ENCODE measurements around the gene DALRD3.

The DALRD3 gene

DNA sequence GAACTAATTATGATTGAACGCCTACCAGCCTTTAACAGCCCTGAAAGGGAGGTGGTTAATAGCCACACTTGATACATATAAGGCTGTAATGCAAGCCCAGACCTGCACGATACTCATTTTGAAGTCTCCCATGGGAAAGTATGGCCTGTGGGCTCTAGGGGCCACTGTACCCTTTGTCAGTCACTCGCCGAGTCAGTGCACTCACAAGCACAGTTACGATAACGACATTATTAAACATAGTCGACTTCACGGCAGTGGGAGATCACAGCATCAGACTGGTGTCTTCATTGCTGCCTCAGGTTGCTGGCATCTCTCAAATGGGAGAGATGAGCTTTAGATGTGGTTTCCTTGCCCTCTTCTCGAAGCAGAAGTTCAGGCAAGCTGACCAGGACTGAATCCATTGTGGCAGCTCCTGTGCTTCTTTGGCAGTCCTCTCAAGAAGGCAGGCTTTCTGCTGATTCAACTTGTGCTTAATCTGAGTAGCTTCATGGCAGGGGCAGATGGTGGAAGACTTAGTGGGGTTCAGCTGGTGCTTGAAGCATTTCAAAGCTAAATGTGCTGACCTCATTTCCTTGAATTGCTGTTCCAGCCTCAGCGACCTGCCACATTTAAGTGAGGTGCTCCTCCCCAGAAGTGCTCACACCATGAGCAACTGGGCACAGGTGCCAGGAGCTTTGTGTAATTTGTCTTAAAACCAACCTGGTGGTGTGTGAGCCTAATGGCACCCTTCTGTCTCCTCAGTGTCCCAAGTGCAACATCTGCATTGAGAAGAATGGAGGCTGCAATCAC is 44.1 kb downstream of the DALRD3 start:
- DNase-seq: peak in 1 of 3 experiments; percentile 4

DNA sequence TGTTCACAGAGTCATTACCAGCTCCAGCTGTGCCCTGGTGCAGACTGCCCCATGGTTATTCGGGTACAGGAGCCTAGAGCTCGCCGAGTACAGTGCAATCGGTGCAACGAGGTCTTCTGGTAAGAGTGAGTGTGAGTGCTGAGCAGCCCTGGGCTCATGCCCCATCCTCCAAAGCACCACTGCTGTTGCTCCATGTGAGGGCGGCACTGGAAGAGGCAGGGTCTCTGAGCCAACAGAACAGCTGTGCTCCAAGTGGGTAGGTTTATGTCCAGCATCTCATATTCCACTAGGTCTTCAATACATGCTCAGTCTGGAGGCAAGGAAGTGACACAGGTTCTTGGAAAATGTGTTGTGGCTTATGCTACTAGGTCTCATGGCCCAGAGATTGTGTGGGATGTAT is 47.8 kb downstream of the DALRD3 start:
- DNase-seq: no peak

DNA sequence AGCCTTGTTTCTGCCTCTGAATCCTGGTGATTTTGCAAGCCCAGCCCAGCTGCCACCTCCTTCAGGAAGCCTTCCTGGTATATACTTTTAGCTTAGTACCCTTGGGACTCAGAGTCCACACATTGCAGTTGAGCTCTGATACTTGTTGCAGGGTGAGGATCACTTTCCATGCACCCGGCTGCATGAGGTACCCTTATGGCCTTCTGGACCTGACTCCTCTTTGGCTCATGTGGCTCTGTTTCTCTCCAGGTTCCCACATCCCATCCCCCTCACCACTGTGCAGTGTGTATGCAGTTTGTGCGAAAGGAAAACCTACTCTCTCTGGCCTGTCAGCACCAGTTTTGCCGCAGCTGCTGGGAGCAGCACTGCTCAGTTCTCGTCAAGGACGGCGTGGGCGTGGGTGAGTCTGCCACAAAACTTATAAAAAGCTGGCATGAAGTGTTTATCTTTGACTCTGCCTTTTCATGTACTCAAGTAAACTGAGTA is 51.5 kb downstream of the DALRD3 start:
- DNase-seq: no peak

DNA sequence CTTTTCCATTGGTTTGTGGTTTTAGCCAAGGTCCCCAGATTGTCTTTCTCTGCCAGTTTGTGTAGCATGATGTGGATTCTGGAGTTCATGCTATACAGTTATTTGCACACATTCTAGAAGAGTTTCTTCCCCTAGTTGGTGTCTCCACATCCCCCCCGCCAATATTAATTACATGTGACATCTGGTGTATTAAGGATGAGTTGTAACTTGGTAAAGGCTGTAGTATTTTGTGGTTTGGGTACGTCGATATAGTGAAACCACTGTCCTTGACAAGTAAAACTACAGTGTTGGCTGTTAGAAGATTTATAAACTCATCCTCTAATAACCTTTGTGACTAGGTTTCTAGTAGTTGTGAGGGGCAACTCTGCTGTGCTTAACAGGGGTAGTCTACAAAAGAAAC is 52.0 kb downstream of the DALRD3 start:
- no peak for DNase-seq
